HG03521 (cell line): Measurements from ENCODE around the gene SPATA19.
"Not testable (repeated sequence)": the region's sequence is repeated elsewhere in the genome, so short reads cannot be mapped to it uniquely, and the experiment has no call there.

Source experiments
- ATAC-seq: cut with Tn5 transposase; IDR thresholded peaks from one replicate; pipeline ENCODE4 v1.9.1; 2021; ENCODE audit warnings: mild to moderate bottlenecking, moderate library complexity; ENCODE audit not compliant: unreplicated experiment

The SPATA19 gene

GRCh38 chr11:133845413-133845812 lies at the start of gene SPATA19:
Gene SPATA19, minus strand, starts transcription at chr11:133845513. Its CDS starts 67 bp downstream, at chr11:133845446.
- no peak for ATAC-seq

GRCh38 chr11:133895061-133895479 lies 49.8 kb upstream of the SPATA19 start:
- ATAC-seq, result no peak

- no peak for ATAC-seq
Observed at GRCh38 chr11:133893381-133893780, 48.1 kb upstream of the SPATA19 start.

- no peak for ATAC-seq
Observed at GRCh38 chr11:133892584-133893380, 47.5 kb upstream of the SPATA19 start.

- no peak for ATAC-seq
Observed at GRCh38 chr11:133892126-133892525, 46.8 kb upstream of the SPATA19 start.

GRCh38 chr11:133889893-133890292 lies 44.6 kb upstream of the SPATA19 start:
- no peak for ATAC-seq

- no peak for ATAC-seq
Observed at GRCh38 chr11:133889188-133889587, 43.9 kb upstream of the SPATA19 start.

- no peak for ATAC-seq
Observed at GRCh38 chr11:133887692-133888332, 42.5 kb upstream of the SPATA19 start.

- no peak for ATAC-seq
Observed at GRCh38 chr11:133886029-133886428, 40.7 kb upstream of the SPATA19 start.

- no peak for ATAC-seq
Observed at GRCh38 chr11:133872160-133872559, 26.8 kb upstream of the SPATA19 start.

- no peak for ATAC-seq
Observed at GRCh38 chr11:133867456-133867855, 22.1 kb upstream of the SPATA19 start.

- ATAC-seq, result no peak
Observed at GRCh38 chr11:133865466-133865865, 20.2 kb upstream of the SPATA19 start.

- ATAC-seq, result no peak
Observed at GRCh38 chr11:133864756-133865155, 19.4 kb upstream of the SPATA19 start.

GRCh38 chr11:133860151-133860550 lies 14.8 kb upstream of the SPATA19 start:
- no peak for ATAC-seq

- ATAC-seq, result not testable (repeated sequence)
Observed at GRCh38 chr11:133854330-133854960, 9.1 kb upstream of the SPATA19 start.

- no peak for ATAC-seq
Observed at GRCh38 chr11:133844217-133844616, 1.1 kb downstream of the SPATA19 start.

GRCh38 chr11:133843454-133843987 lies 1.8 kb downstream of the SPATA19 start:
- no peak for ATAC-seq

GRCh38 chr11:133842730-133843129 lies 2.6 kb downstream of the SPATA19 start:
- ATAC-seq, result no peak

- no peak for ATAC-seq
Observed at GRCh38 chr11:133842053-133842452, 3.3 kb downstream of the SPATA19 start.

GRCh38 chr11:133841279-133842043 lies 3.9 kb downstream of the SPATA19 start:
- no peak for ATAC-seq

- ATAC-seq, result no peak
Observed at GRCh38 chr11:133840479-133840941, 4.8 kb downstream of the SPATA19 start.
